HEK293T (cell line): ENCODE measurements around the gene LRMDA.

ENCODE experiments used
- HDGF ChIP-seq: fragments of 450-650 bp; IDR thresholded peaks from 2 replicates; pipeline ENCODE4 v1.6.1; 2017; ENCODE audit warnings: antibody characterized with exemption, borderline replicate concordance
- SUZ12 ChIP-seq: fragments of 450-650 bp; IDR thresholded peaks from 2 replicates; pipeline ENCODE4 v1.6.1; 2016; ENCODE audit warnings: mild to moderate bottlenecking

GRCh38 chr10:75976681-75977080 lies 545.3 kb downstream of the LRMDA start:
- TF ChIP-seq HDGF (no peak), SUZ12 (no peak)
